Measurements from ENCODE around the gene ZNF584.
"Not testable (repeated sequence)": the region's sequence is repeated elsewhere in the genome, so short reads cannot be mapped to it uniquely, and the experiment has no call there.

Gene ZNF584

GRCh38 chr19:58367698-58368454 is 40.6 kb upstream of the ZNF584 start:
- no peak for DNase-seq (ENCODE audit: low read depth)
- TF ChIP-seq, protein P1, sequence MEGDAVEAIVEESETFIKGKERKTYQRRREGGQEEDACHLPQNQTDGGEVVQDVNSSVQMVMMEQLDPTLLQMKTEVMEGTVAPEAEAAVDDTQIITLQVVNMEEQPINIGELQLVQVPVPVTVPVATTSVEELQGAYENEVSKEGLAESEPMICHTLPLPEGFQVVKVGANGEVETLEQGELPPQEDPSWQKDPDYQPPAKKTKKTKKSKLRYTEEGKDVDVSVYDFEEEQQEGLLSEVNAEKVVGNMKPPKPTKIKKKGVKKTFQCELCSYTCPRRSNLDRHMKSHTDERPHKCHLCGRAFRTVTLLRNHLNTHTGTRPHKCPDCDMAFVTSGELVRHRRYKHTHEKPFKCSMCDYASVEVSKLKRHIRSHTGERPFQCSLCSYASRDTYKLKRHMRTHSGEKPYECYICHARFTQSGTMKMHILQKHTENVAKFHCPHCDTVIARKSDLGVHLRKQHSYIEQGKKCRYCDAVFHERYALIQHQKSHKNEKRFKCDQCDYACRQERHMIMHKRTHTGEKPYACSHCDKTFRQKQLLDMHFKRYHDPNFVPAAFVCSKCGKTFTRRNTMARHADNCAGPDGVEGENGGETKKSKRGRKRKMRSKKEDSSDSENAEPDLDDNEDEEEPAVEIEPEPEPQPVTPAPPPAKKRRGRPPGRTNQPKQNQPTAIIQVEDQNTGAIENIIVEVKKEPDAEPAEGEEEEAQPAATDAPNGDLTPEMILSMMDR (IDR thresholded peaks at IDR 0.05; ENCODE audit: low read depth, low read length) = no peak
- TF ChIP-seq POLR2A (IDR thresholded peaks at IDR 0.05; ENCODE audit: extremely low read depth, insufficient read length) (no peak), MYC (IDR thresholded peaks at IDR 0.05; ENCODE audit: low read depth, low read length) (no peak)
- TF ChIP-seq, protein P2, sequence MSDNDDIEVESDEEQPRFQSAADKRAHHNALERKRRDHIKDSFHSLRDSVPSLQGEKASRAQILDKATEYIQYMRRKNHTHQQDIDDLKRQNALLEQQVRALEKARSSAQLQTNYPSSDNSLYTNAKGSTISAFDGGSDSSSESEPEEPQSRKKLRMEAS (IDR thresholded peaks at IDR 0.05; ENCODE audit: low read depth, low read length) = no peak
- H3K4me3 ChIP-seq (ENCODE audit: low read depth, low read length) = no peak overlapping the region

GRCh38 chr19:58368561-58369360 is 39.7 kb upstream of the ZNF584 start:
- H3K4me3 ChIP-seq (ENCODE audit: low read depth, low read length) = no peak overlapping the region
- DNase-seq (ENCODE audit: low read depth) = no peak
- TF ChIP-seq, protein P1 (IDR thresholded peaks at IDR 0.05; ENCODE audit: low read depth, low read length) = no peak
- TF ChIP-seq, protein P2 (IDR thresholded peaks at IDR 0.05; ENCODE audit: low read depth, low read length) = no peak
- no peak for TF ChIP-seq POLR2A (IDR thresholded peaks at IDR 0.05; ENCODE audit: extremely low read depth, insufficient read length)
- no peak for TF ChIP-seq MYC (IDR thresholded peaks at IDR 0.05; ENCODE audit: low read depth, low read length)

DNA sequence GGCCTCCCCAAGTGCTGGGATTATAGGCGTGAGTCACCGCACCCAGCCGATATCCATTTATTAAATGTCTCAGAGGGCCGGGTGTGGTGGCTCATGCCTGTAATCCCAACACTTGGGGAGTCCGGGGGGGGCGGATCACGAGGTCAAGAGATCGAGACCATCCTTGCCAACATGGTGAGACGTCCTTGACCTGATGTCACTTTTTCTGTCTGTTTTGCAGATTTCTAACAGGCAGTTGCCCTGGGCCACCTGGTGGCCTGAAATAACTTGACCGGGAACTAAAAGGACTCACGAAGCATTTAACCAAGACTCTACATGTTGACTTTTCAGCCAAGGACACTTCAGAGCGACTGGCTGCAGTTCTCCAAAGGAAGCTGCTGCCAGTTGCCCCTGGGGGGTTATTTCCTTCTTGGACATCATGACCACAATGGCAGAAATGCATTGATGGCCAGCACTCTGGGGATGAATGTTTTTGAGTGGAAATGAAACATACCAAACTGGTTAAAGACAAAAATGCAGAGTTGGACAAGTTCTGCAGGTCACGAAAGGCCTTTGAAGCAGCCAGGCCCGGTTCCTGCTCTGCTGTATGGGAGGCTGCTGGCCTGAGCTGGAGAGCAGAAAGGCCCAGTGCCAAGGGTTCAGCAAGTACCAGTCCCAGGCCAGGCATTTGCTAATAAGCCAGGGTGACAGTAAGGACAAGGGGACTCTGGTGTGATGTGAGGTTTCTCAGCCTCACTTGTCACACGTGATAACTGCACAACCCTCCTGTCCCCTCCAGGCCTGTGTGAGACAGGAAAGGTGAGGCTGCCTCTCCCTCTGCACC is 35.9 kb upstream of the ZNF584 start:
- no peak overlapping the region for H3K4me3 ChIP-seq (ENCODE audit: low read depth, low read length)
- TF ChIP-seq POLR2A (IDR thresholded peaks at IDR 0.05; ENCODE audit: extremely low read depth, insufficient read length) = no peak
- TF ChIP-seq, protein P1 (IDR thresholded peaks at IDR 0.05; ENCODE audit: low read depth, low read length) = no peak
- no peak for TF ChIP-seq MYC (IDR thresholded peaks at IDR 0.05; ENCODE audit: low read depth, low read length)
- TF ChIP-seq, protein P2 (IDR thresholded peaks at IDR 0.05; ENCODE audit: low read depth, low read length) = no peak
- DNase-seq (ENCODE audit: low read depth) = no peak

- no peak for TF ChIP-seq POLR2A (IDR thresholded peaks at IDR 0.05; ENCODE audit: extremely low read depth, insufficient read length)
- TF ChIP-seq, protein P2 (IDR thresholded peaks at IDR 0.05; ENCODE audit: low read depth, low read length) = no peak
- TF ChIP-seq MYC (IDR thresholded peaks at IDR 0.05; ENCODE audit: low read depth, low read length) = no peak
- TF ChIP-seq, protein P1 (IDR thresholded peaks at IDR 0.05; ENCODE audit: low read depth, low read length) = no peak
- H3K4me3 ChIP-seq (ENCODE audit: low read depth, low read length) = no peak overlapping the region
- DNase-seq (ENCODE audit: low read depth) = peak; percentile 72
Observed at GRCh38 chr19:58374200-58374599, 34.2 kb upstream of the ZNF584 start.

DNA sequence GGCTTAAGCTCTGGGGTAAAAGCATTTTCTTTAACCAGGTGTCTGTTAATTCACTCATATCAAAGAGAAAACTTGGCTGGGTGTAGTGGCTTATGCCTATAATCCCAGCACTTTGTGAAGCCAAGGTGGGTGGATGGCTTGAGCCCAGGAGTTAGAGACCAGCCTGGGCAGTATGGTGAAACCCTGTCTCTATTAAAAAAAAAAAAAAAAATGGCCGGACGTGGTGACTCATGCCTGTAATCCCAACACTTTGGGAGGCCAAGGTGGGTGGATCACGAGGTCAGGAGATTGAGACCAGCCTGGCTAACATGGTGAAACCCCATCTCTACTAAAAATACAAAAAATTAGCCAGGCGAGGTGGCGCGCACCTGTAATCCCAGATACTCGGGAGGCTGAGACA is 31.7 kb upstream of the ZNF584 start:
- not testable (repeated sequence) for DNase-seq (ENCODE audit: low read depth); H3K4me3 ChIP-seq (ENCODE audit: low read depth, low read length)

Data from NB4 (cell line).